ENCODE measurements around the gene PADI2.

The PADI2 gene

DNA sequence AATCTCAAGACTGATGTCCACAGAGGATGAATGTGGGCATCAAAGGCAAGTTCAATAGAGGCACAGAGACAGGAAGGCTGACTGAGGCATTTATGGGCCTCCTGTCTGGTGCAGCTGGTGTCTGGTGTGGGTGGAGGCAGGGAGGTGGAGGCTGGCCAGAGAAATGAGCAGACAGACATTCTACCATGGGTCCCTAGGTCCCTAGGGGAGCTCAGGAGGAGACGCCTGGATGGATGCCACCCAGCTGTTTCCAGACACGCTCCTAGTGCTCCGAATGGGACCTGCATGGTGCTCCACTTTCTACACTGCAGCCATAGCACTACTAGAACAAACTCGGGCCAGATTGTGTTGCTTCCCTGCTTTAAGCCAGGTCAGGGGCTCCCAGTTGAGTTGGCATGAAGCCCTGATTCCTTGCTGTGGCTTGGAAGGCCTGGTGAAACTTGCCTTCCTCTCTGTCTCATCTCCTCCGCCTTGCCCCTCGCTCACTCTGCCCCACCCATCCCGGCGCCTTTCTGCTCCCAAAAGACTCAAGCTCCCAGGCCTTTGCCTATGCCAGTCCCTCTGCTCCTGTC, 25.3 kb downstream of the PADI2 start:
- Histone ChIP-seq H3K36me3 (no peaks in the 10 kb centered on the region), H3K27me3 (no peaks in the 10 kb centered on the region), H3K9me3 (no peaks in the 10 kb centered on the region), H3K4me3 (ENCODE audit: low read depth, low read length) (no peak overlapping the region), H3K4me1 (no peaks in the 10 kb centered on the region)
- no peak for TF ChIP-seq CTCF (IDR thresholded peaks at IDR 0.05; ENCODE audit: low read depth, low read length)
- DNase-seq: no peak

DNA sequence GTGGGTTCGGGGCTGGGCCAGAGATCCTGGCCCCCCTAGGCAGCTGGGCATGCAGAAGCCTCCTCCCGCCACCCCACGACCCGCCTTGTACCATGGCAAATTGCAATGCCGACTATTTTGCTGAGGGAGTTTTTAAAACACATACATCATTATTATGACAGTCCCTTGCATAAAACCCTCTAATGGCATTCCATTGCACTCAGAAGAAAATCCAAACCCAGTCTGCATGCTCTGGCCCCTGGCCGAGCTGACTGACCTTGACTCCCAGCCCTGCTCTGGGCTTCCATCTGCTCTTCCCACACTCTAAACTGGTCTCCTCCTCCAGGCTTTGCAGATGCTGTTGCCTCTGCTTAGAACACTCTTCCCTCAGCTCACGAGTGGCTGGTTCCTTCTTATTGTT, 28.0 kb downstream of the PADI2 start:
- Histone ChIP-seq H3K9me3 (no peaks in the 10 kb centered on the region), H3K36me3 (no peaks in the 10 kb centered on the region), H3K27me3 (no peaks in the 10 kb centered on the region), H3K4me1 (no peaks in the 10 kb centered on the region), H3K4me3 (ENCODE audit: low read depth, low read length) (no peak overlapping the region)
- DNase-seq: no peak
- no peak for TF ChIP-seq CTCF (IDR thresholded peaks at IDR 0.05; ENCODE audit: low read depth, low read length)

GRCh38 chr1:17089506-17089905, 29.7 kb downstream of the PADI2 start:
- Histone ChIP-seq H3K36me3 (no peaks in the 10 kb centered on the region), H3K4me3 (ENCODE audit: low read depth, low read length) (no peak overlapping the region), H3K4me1 (no peaks in the 10 kb centered on the region), H3K27me3 (no peaks in the 10 kb centered on the region), H3K9me3 (no peaks in the 10 kb centered on the region)
- no peak for DNase-seq
- TF ChIP-seq CTCF (IDR thresholded peaks at IDR 0.05; ENCODE audit: low read depth, low read length): no peak

GRCh38 chr1:17086751-17087150, 32.5 kb downstream of the PADI2 start:
- H3K4me3 ChIP-seq (ENCODE audit: low read depth, low read length): no peak overlapping the region
- H3K27me3 ChIP-seq: no peaks in the 10 kb centered on the region
- no peaks in the 10 kb centered on the region for H3K4me1 ChIP-seq
- no peak for TF ChIP-seq CTCF (IDR thresholded peaks at IDR 0.05; ENCODE audit: low read depth, low read length)
- DNase-seq: no peak
- no peaks in the 10 kb centered on the region for H3K36me3 ChIP-seq
- no peaks in the 10 kb centered on the region for H3K9me3 ChIP-seq

GRCh38 chr1:17084787-17085186, 34.5 kb downstream of the PADI2 start:
- DNase-seq: no peak
- TF ChIP-seq CTCF (IDR thresholded peaks at IDR 0.05; ENCODE audit: low read depth, low read length): no peak
- Histone ChIP-seq H3K4me1 (no peaks in the 10 kb centered on the region), H3K36me3 (no peaks in the 10 kb centered on the region), H3K9me3 (no peaks in the 10 kb centered on the region), H3K4me3 (ENCODE audit: low read depth, low read length) (no peak overlapping the region), H3K27me3 (no peaks in the 10 kb centered on the region)

- Histone ChIP-seq H3K4me3 (ENCODE audit: low read depth, low read length) (no peak overlapping the region), H3K4me1 (no peaks in the 10 kb centered on the region), H3K27me3 (no peaks in the 10 kb centered on the region), H3K9me3 (no peaks in the 10 kb centered on the region), H3K36me3 (no peaks in the 10 kb centered on the region)
- TF ChIP-seq CTCF (IDR thresholded peaks at IDR 0.05; ENCODE audit: low read depth, low read length): no peak
- DNase-seq: no peak
These were observed 36.5 kb downstream of the PADI2 start for GRCh38 chr1:17082761-17083160.

Data from BE2C (cell line).